GM23338 (cell line): ENCODE results near the gene CDK14. TPM values are rescaled to one million over a fixed set of nuclear protein-coding genes. Genes with fewer than 3 reads are reported as not detected.

Experiments
- ATAC-seq: fragments of 200-7000 bp; cut with Tn5 transposase; 3 replicates; pipeline ENCODE4 v1.9.1; 2020
- DNase-seq: peaks from one replicate; pipeline ENCODE4 v3.0.0-alpha.2; 2015; ENCODE audit warnings: low spot score
- H2AFZ ChIP-seq: fragments of 200-600 bp; sonication (generic); 2 replicates; pipeline ENCODE4 v1.8.0; 2016; ENCODE audit warnings: antibody characterized with exemption, mild to moderate bottlenecking, moderate library complexity
- H3F3A ChIP-seq: fragments of 200-600 bp; sonication (generic); replicated peaks from 2 replicates; pipeline ENCODE4 v1.8.0; 2017; ENCODE audit warnings: antibody characterized with exemption, mixed run types, low read depth
- H3K27ac ChIP-seq: fragments of 200-600 bp; sonication (generic); 2 replicates; pipeline ENCODE4 v1.6.1; 2016; ENCODE audit warnings: low read depth
- H3K27me3 ChIP-seq: fragments of 200-600 bp; sonication (generic); 2 replicates; pipeline ENCODE4 v1.8.0; 2016; ENCODE audit warnings: mild to moderate bottlenecking, mixed run types, moderate library complexity; ENCODE audit not compliant: insufficient read depth
- H3K36me3 ChIP-seq: fragments of 200-600 bp; sonication (generic); 2 replicates; pipeline ENCODE4 v1.8.0; 2016; ENCODE audit warnings: mild to moderate bottlenecking; ENCODE audit not compliant: insufficient read depth
- H3K4me1 ChIP-seq: fragments of 200-600 bp; sonication (generic); 2 replicates; pipeline ENCODE4 v1.8.0; 2016; ENCODE audit warnings: mild to moderate bottlenecking, moderate library complexity; ENCODE audit not compliant: insufficient read depth
- H3K4me2 ChIP-seq: fragments of 200-600 bp; sonication (generic); 2 replicates; pipeline ENCODE4 v1.7.1; 2017; ENCODE audit warnings: mixed run types
- H3K4me3 ChIP-seq: fragments of 200-600 bp; sonication (generic); 2 replicates; pipeline ENCODE4 v1.6.1; 2016; ENCODE audit warnings: mixed run types
- H3K79me2 ChIP-seq: fragments of 200-600 bp; sonication (generic); replicated peaks from 2 replicates; pipeline ENCODE4 v1.8.0; 2017; ENCODE audit warnings: mild to moderate bottlenecking; ENCODE audit not compliant: insufficient read depth
- H3K9me2 ChIP-seq: fragments of 200-600 bp; sonication (generic); 2 replicates; pipeline ENCODE4 v1.8.0; 2017; ENCODE audit not compliant: insufficient read depth
- H4K20me1 ChIP-seq: fragments of 200-600 bp; sonication (generic); replicated peaks from 2 replicates; pipeline ENCODE4 v1.8.0; 2017; ENCODE audit warnings: mild to moderate bottlenecking; ENCODE audit not compliant: insufficient read depth
- H3K27ac Mint-ChIP-seq: 2 replicates; pipeline ENCODE4 v1.8.0; 2020; ENCODE audit warnings: inconsistent platforms, mild to moderate bottlenecking, moderate library complexity, mixed read lengths
- H3K27me3 Mint-ChIP-seq: 3 replicates; pipeline ENCODE4 v1.8.0; 2022; ENCODE audit warnings: low read depth, mild to moderate bottlenecking, moderate library complexity, mixed read lengths, inconsistent platforms; ENCODE audit not compliant: insufficient read depth, poor library complexity
- H3K36me3 Mint-ChIP-seq: 3 replicates; pipeline ENCODE4 v1.8.0; 2021; ENCODE audit warnings: low read depth, mild to moderate bottlenecking, inconsistent platforms, moderate library complexity, mixed read lengths
- H3K4me1 Mint-ChIP-seq: 3 replicates; pipeline ENCODE4 v1.8.0; 2020; ENCODE audit warnings: mild to moderate bottlenecking, inconsistent platforms, mixed read lengths
- H3K4me3 Mint-ChIP-seq: 3 replicates; pipeline ENCODE4 v1.8.0; 2021; ENCODE audit warnings: moderate library complexity, mild to moderate bottlenecking, inconsistent platforms, mixed read lengths
- H3K9me3 Mint-ChIP-seq: 3 replicates; pipeline ENCODE4 v1.8.0; 2020; ENCODE audit warnings: moderate library complexity, mild to moderate bottlenecking, inconsistent platforms, mixed read lengths
- CREB1 ChIP-seq: fragments of 250-450 bp; sonication (Bioruptor Pico); IDR thresholded peaks from 2 replicates; pipeline ENCODE4 v1.5.0; 2020; ENCODE audit warnings: low read depth, mild to moderate bottlenecking, moderate library complexity
- CTCF ChIP-seq, 2 experiments: fragments of 200-600 bp in 1 of 2; sonication (generic) in 1 of 2; conservative IDR thresholded peaks; 2 replicates each; pipeline versions ENCODE4 v1.5.1 to v1.6.1; 2016 to 2017; ENCODE audit warnings: antibody characterized with exemption in 2 of 2, low read depth in 2 of 2, mild to moderate bottlenecking in 2 of 2, moderate library complexity in 1 of 2
- EZH2 ChIP-seq: fragments of 200-600 bp; sonication (generic); IDR thresholded peaks from one replicate; pipeline ENCODE4 v1.8.0; 2017; ENCODE audit warnings: antibody characterized with exemption, mild to moderate bottlenecking, low read depth; ENCODE audit not compliant: unreplicated experiment
- JUNB ChIP-seq: IDR thresholded peaks from one replicate; pipeline ENCODE4 v1.6.1; 2016; ENCODE audit warnings: antibody characterized with exemption; ENCODE audit not compliant: unreplicated experiment
- POLR2AphosphoS5 ChIP-seq: IDR thresholded peaks from 2 replicates; pipeline ENCODE4 v1.6.1; 2016; ENCODE audit warnings: antibody characterized with exemption, low read depth
- STAT1 ChIP-seq: IDR thresholded peaks from one replicate; pipeline ENCODE4 v1.6.1; 2016; ENCODE audit warnings: antibody characterized with exemption; ENCODE audit not compliant: unreplicated experiment
- ZNF114 ChIP-seq: fragments of 250-450 bp; sonication (Bioruptor Pico); IDR thresholded peaks from 2 replicates; pipeline ENCODE4 v1.5.0; 2020; ENCODE audit warnings: mild to moderate bottlenecking, moderate library complexity
- ZNF331 ChIP-seq: fragments of 250-450 bp; sonication (Bioruptor Pico); IDR thresholded peaks from 2 replicates; pipeline ENCODE4 v1.5.0; 2020; ENCODE audit warnings: low read depth, mild to moderate bottlenecking, moderate library complexity
- ZNF462 ChIP-seq: fragments of 250-450 bp; sonication (Bioruptor Pico); IDR thresholded peaks from 2 replicates; pipeline ENCODE4 v1.5.0; 2020; ENCODE audit warnings: mild to moderate bottlenecking, moderate library complexity
- polyA plus RNA-seq: library from polyadenylated mRNA; unstranded; fragments of >200 nt; fragmentation: Nextera tagmentation; extraction: Ambion mirVana; gene quantifications from 2 replicates; pipeline ENCODE4 v1.2.1, GENCODE V29; 2016
- total RNA-seq: library from RNA; depleted of rRNA; stranded (reverse); fragments of >200 nt; shearing (Covaris generic); gene quantifications from 2 replicates; pipeline ENCODE4 v1.2.3, GENCODE V29; 2014
- TF ChIP-seq, protein P1 (sequence below): IDR thresholded peaks from one replicate; pipeline ENCODE4 v1.6.1; 2018; ENCODE audit warnings: antibody characterized with exemption; ENCODE audit not compliant: unreplicated experiment

CDK14 gene
- total and polyA plus RNA-seq, 2 experiments from 2014 or later = 11.2 to 24.0 TPM

- Mint-ChIP-seq H3K27me3 (no peaks in the 10 kb centered on the region), H3K36me3 (no peaks in the 10 kb centered on the region; the same call in 2 of the 3 replicates), H3K4me3 (no peak overlapping the region), H3K4me1 (peaks cover 6% of the 10 kb centered on the region; the same call in 2 of the 3 replicates), H3K9me3 (peaks cover 8% of the 10 kb centered on the region; the same call in 2 of the 3 replicates), H3K27ac (no peak overlapping the region)
- no peak overlapping the region for H3K4me2 ChIP-seq
- H4K20me1 ChIP-seq = no peaks in the 10 kb centered on the region
- TF ChIP-seq, protein P1, sequence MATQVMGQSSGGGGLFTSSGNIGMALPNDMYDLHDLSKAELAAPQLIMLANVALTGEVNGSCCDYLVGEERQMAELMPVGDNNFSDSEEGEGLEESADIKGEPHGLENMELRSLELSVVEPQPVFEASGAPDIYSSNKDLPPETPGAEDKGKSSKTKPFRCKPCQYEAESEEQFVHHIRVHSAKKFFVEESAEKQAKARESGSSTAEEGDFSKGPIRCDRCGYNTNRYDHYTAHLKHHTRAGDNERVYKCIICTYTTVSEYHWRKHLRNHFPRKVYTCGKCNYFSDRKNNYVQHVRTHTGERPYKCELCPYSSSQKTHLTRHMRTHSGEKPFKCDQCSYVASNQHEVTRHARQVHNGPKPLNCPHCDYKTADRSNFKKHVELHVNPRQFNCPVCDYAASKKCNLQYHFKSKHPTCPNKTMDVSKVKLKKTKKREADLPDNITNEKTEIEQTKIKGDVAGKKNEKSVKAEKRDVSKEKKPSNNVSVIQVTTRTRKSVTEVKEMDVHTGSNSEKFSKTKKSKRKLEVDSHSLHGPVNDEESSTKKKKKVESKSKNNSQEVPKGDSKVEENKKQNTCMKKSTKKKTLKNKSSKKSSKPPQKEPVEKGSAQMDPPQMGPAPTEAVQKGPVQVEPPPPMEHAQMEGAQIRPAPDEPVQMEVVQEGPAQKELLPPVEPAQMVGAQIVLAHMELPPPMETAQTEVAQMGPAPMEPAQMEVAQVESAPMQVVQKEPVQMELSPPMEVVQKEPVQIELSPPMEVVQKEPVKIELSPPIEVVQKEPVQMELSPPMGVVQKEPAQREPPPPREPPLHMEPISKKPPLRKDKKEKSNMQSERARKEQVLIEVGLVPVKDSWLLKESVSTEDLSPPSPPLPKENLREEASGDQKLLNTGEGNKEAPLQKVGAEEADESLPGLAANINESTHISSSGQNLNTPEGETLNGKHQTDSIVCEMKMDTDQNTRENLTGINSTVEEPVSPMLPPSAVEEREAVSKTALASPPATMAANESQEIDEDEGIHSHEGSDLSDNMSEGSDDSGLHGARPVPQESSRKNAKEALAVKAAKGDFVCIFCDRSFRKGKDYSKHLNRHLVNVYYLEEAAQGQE = no peak
- TF ChIP-seq POLR2AphosphoS5 = no peak
- TF ChIP-seq EZH2 = no peak
- TF ChIP-seq JUNB = no peak
- no peaks in the 10 kb centered on the region for H3K9me2 ChIP-seq
- no peaks in the 10 kb centered on the region for H3K79me2 ChIP-seq
- no peak overlapping the region for H3K27ac ChIP-seq
- no peaks in the 10 kb centered on the region for H3K36me3 ChIP-seq
- ATAC-seq (no peak), DNase-seq (no peak)
- H3K27me3 ChIP-seq = no peaks in the 10 kb centered on the region
- H2AFZ ChIP-seq = no peak overlapping the region
- H3K4me3 ChIP-seq = no peak overlapping the region
- no peaks in the 10 kb centered on the region for H3K4me1 ChIP-seq
- H3F3A ChIP-seq = no peaks in the 10 kb centered on the region
Measured at GRCh38 chr7:91228327-91228726, 632.2 kb downstream of the CDK14 start.

- Mint-ChIP-seq H3K4me3 (no peak overlapping the region), H3K27me3 (no peaks in the 10 kb centered on the region), H3K9me3 (peaks cover 8% of the 10 kb centered on the region; the same call in 2 of the 3 replicates), H3K4me1 (peaks cover 6% of the 10 kb centered on the region; the same call in 2 of the 3 replicates), H3K36me3 (no peaks in the 10 kb centered on the region; the same call in 2 of the 3 replicates), H3K27ac (no peak overlapping the region)
- DNase-seq (no peak), ATAC-seq (no peak)
- Histone ChIP-seq H3K36me3 (no peaks in the 10 kb centered on the region), H2AFZ (no peak overlapping the region), H4K20me1 (no peaks in the 10 kb centered on the region), H3K79me2 (no peaks in the 10 kb centered on the region), H3K4me1 (no peaks in the 10 kb centered on the region), H3K27me3 (no peaks in the 10 kb centered on the region), H3K4me2 (no peak overlapping the region), H3K9me2 (no peaks in the 10 kb centered on the region), H3F3A (no peaks in the 10 kb centered on the region), H3K27ac (no peak overlapping the region), H3K4me3 (no peak overlapping the region)
- TF ChIP-seq ZNF114 (CRISPR knock-in tag) (no peak), STAT1 (no peak), POLR2AphosphoS5 (no peak), ZNF462 (CRISPR knock-in tag) (no peak), CTCF (conservative IDR thresholded peaks at IDR 0.05; ENCODE audit: low read depth in 2 of 2) (no peak), ZNF331 (CRISPR knock-in tag) (no peak), CREB1 (CRISPR knock-in tag) (no peak)
Measured at GRCh38 chr7:91228927-91229558, 632.9 kb downstream of the CDK14 start.
